Hepatocyte (in vitro differentiated cells): ENCODE measurements around the gene DCLK3.

Experiments
- CTCF ChIP-seq: fragments of 200-600 bp; sonication (generic); IDR thresholded peaks from 2 replicates; pipeline ENCODE4 v1.5.1; 2016; ENCODE audit warnings: antibody characterized with exemption, mild to moderate bottlenecking; ENCODE audit not compliant: poor library complexity
- EZH2 ChIP-seq: fragments of 200-600 bp; sonication (generic); IDR thresholded peaks from 2 replicates; pipeline ENCODE4 v1.6.1; 2016; ENCODE audit warnings: antibody characterized with exemption, mild to moderate bottlenecking, borderline replicate concordance
- EZH2phosphoT487 ChIP-seq: fragments of 200-600 bp; sonication (generic); IDR thresholded peaks from one replicate; pipeline ENCODE4 v1.6.1; 2018; ENCODE audit warnings: antibody characterized with exemption, mild to moderate bottlenecking, low read depth, moderate library complexity; ENCODE audit not compliant: unreplicated experiment, severe bottlenecking

- no peak for TF ChIP-seq CTCF
- no peak for TF ChIP-seq EZH2
- TF ChIP-seq EZH2phosphoT487 = no peak
Observed at GRCh38 chr3:36734742-36735141, 29.6 kb downstream of the DCLK3 start.
